ENCODE measurements around the gene AKR1D1. TPM values are rescaled to one million over a fixed set of nuclear protein-coding genes. Genes with fewer than 3 reads are reported as not detected.
"Not testable (repeated sequence)": the region's sequence is repeated elsewhere in the genome, so short reads cannot be mapped to it uniquely, and the experiment has no call there.

Gene AKR1D1
- total RNA-seq, 4 donors from 2014 or later, result 0.10 TPM; not detected in 3

GRCh38 chr7:138075350-138075749, 909 bp upstream of the AKR1D1 start:
- TF ChIP-seq POLR2A (IDR thresholded peaks at IDR 0.05) (no peak), CTCF (IDR thresholded peaks at IDR 0.05) (no peak)
- intact Hi-C loops (cut with DNase I; ENCODE audit: low total_unique reads), result no loop called here
- no peak for DNase-seq (ENCODE audit: low spot score in 2 of 2)
- WGBS, 2 donors, result 69 to 79% methylated on average over 3 of the region's 3 CpGs
- H3K4me3 ChIP-seq (ENCODE audit: low read depth, poor library complexity, severe bottlenecking), result no peak overlapping the region

GRCh38 chr7:138075786-138076185, 473 bp upstream of the AKR1D1 start:
- WGBS, 2 donors, result 81 to 86% methylated on average over 1 of the region's 1 CpG
- H3K4me3 ChIP-seq (ENCODE audit: low read depth, poor library complexity, severe bottlenecking); intact Hi-C loops (cut with DNase I; ENCODE audit: low total_unique reads); DNase-seq (ENCODE audit: low spot score in 2 of 2): not testable (repeated sequence)

- intact Hi-C loops (cut with DNase I; ENCODE audit: low total_unique reads), result no loop called here
- 92 to 97% methylated on average over 2 of the region's 2 CpGs for WGBS, 2 donors
- no peak for TF ChIP-seq POLR2A (IDR thresholded peaks at IDR 0.05)
- TF ChIP-seq CTCF (IDR thresholded peaks at IDR 0.05), result no peak
- DNase-seq (ENCODE audit: low spot score in 2 of 2), result no peak
- no peak overlapping the region for H3K4me3 ChIP-seq (ENCODE audit: low read depth, poor library complexity, severe bottlenecking)
Measured at GRCh38 chr7:138077809-138078208, 1.6 kb downstream of the AKR1D1 start.

GRCh38 chr7:138079137-138079536, 2.9 kb downstream of the AKR1D1 start:
- TF ChIP-seq CTCF (IDR thresholded peaks at IDR 0.05) (no peak), POLR2A (IDR thresholded peaks at IDR 0.05) (no peak)
- H3K4me3 ChIP-seq (ENCODE audit: low read depth, poor library complexity, severe bottlenecking), result no peak overlapping the region
- 76 to 93% methylated on average over 1 of the region's 1 CpG for WGBS, 2 donors
- intact Hi-C loops (cut with DNase I; ENCODE audit: low total_unique reads), result no loop called here
- DNase-seq (ENCODE audit: low spot score in 2 of 2), result no peak

- no peak overlapping the region for H3K4me3 ChIP-seq (ENCODE audit: low read depth, poor library complexity, severe bottlenecking)
- TF ChIP-seq POLR2A (IDR thresholded peaks at IDR 0.05), result no peak
- no peak for TF ChIP-seq CTCF (IDR thresholded peaks at IDR 0.05)
- DNase-seq (ENCODE audit: low spot score in 2 of 2), result no peak
- WGBS, 2 donors, result 86 to 93% methylated on average over 4 of the region's 4 CpGs
- intact Hi-C loops (cut with DNase I; ENCODE audit: low total_unique reads), result no loop called here
Measured at GRCh38 chr7:138081868-138082267, 5.6 kb downstream of the AKR1D1 start.

- TF ChIP-seq POLR2A (IDR thresholded peaks at IDR 0.05) (no peak), CTCF (IDR thresholded peaks at IDR 0.05) (no peak)
- DNase-seq (ENCODE audit: low spot score in 2 of 2), result no peak
- 46 to 62% methylated on average over 3 of the region's 3 CpGs for WGBS, 2 donors
- intact Hi-C loops (cut with DNase I; ENCODE audit: low total_unique reads), result no loop called here
- no peak overlapping the region for H3K4me3 ChIP-seq (ENCODE audit: low read depth, poor library complexity, severe bottlenecking)
Measured at GRCh38 chr7:138083859-138084258, 7.6 kb downstream of the AKR1D1 start.
